KG1 (cell line): ENCODE measurements around the gene RBM20.
A peak's percentile ranks its signal among the peaks of the same experiment; 100 is the strongest.
"Not testable (repeated sequence)": the region's sequence is repeated elsewhere in the genome, so short reads cannot be mapped to it uniquely, and the experiment has no call there.

Source experiments
- DNase-seq: peaks from one replicate; lab custom pipeline; 2025; lab: John Stamatoyannopoulos, UW

RBM20 gene

GRCh38 chr10:110643653-110644597, at the start of gene RBM20:
Gene RBM20 (plus strand): TSS chr10:110644336. CDS start chr10:110644455, 119 bp downstream.
- DNase-seq = no peak

- DNase-seq = no peak
Observed at GRCh38 chr10:110597476-110597875, 46.7 kb upstream of the RBM20 start.

- DNase-seq = no peak
Observed at GRCh38 chr10:110600487-110601101, 43.5 kb upstream of the RBM20 start.

- DNase-seq = no peak
Observed at GRCh38 chr10:110601581-110601980, 42.6 kb upstream of the RBM20 start.

GRCh38 chr10:110608087-110608486, 36.0 kb upstream of the RBM20 start:
- no peak for DNase-seq

GRCh38 chr10:110609605-110610004, 34.5 kb upstream of the RBM20 start:
- no peak for DNase-seq

GRCh38 chr10:110610308-110610774, 33.8 kb upstream of the RBM20 start:
- DNase-seq = peak; percentile 54

GRCh38 chr10:110610781-110611180, 33.4 kb upstream of the RBM20 start:
- DNase-seq = not testable (repeated sequence)

- DNase-seq = no peak
Observed at GRCh38 chr10:110612087-110612486, 32.0 kb upstream of the RBM20 start.

- DNase-seq = no peak
Observed at GRCh38 chr10:110612629-110613028, 31.5 kb upstream of the RBM20 start.

- DNase-seq = no peak
Observed at GRCh38 chr10:110613341-110613995, 30.7 kb upstream of the RBM20 start.

- no peak for DNase-seq
Observed at GRCh38 chr10:110613996-110614495, 30.1 kb upstream of the RBM20 start.

GRCh38 chr10:110615057-110615747, 28.9 kb upstream of the RBM20 start:
- no peak for DNase-seq

GRCh38 chr10:110616493-110617033, 27.6 kb upstream of the RBM20 start:
- DNase-seq = no peak

GRCh38 chr10:110617425-110618229, 26.5 kb upstream of the RBM20 start:
- DNase-seq = no peak

- no peak for DNase-seq
Observed at GRCh38 chr10:110618230-110618610, 25.9 kb upstream of the RBM20 start.

GRCh38 chr10:110619514-110620397, 24.4 kb upstream of the RBM20 start:
- no peak for DNase-seq

GRCh38 chr10:110620398-110620719, 23.8 kb upstream of the RBM20 start:
- DNase-seq = no peak

GRCh38 chr10:110623316-110623715, 20.8 kb upstream of the RBM20 start:
- DNase-seq = not testable (repeated sequence)
